Measurements from ENCODE around the gene MARVELD2. TPM values are rescaled to one million over a fixed set of nuclear protein-coding genes. Genes with fewer than 3 reads are reported as not detected.

The MARVELD2 gene
- total and polyA plus RNA-seq, 2 of the 13 experiments (the other 11 are each of a cell fraction or from before 2014, with no cell fraction given) = 11.1 to 15.4 TPM

GRCh38 chr5:69492391-69492922, 77.5 kb downstream of the MARVELD2 start, which contains the start of gene OCLN (continued):
- TF ChIP-seq KDM2A (CRISPR knock-in tag; IDR thresholded peaks at IDR 0.05; ENCODE audit: borderline replicate concordance, low read depth) = peak; percentile 64
- TF ChIP-seq, protein P1, sequence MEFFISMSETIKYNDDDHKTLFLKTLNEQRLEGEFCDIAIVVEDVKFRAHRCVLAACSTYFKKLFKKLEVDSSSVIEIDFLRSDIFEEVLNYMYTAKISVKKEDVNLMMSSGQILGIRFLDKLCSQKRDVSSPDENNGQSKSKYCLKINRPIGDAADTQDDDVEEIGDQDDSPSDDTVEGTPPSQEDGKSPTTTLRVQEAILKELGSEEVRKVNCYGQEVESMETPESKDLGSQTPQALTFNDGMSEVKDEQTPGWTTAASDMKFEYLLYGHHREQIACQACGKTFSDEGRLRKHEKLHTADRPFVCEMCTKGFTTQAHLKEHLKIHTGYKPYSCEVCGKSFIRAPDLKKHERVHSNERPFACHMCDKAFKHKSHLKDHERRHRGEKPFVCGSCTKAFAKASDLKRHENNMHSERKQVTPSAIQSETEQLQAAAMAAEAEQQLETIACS (CRISPR knock-in tag; IDR thresholded peaks at IDR 0.05) = no peak; the same call in 1 of the 2 replicates
- no peak for TF ChIP-seq E2F1 (CRISPR knock-in tag; IDR thresholded peaks at IDR 0.05)
- no peak for TF ChIP-seq NFRKB (IDR thresholded peaks at IDR 0.05)
- TF ChIP-seq DMAP1 (CRISPR knock-in tag; IDR thresholded peaks at IDR 0.05) = peak; percentile 89
- peak; percentile 91 for TF ChIP-seq RBFOX2 (IDR thresholded peaks at IDR 0.05; ENCODE audit: low read depth, low read length)
- TF ChIP-seq RAD21 (CRISPR knock-in tag; IDR thresholded peaks at IDR 0.05) = 0 out of 2 replicates have a peak, but pooled peaks have one; percentile 21
- TF ChIP-seq ZNF317 (CRISPR knock-in tag; IDR thresholded peaks at IDR 0.05) = peak; percentile 91
- TF ChIP-seq ZNF616 (CRISPR knock-in tag; IDR thresholded peaks at IDR 0.05; ENCODE audit: low read depth) = 0 out of 2 replicates have a peak, but pooled peaks have one; percentile 89
- TF ChIP-seq KAT7 (CRISPR knock-in tag; IDR thresholded peaks at IDR 0.05; ENCODE audit: borderline replicate concordance) = peak; percentile 55; the same call in 1 of the 2 replicates
- no peak for TF ChIP-seq GTF2F1 (IDR thresholded peaks at IDR 0.05; ENCODE audit: low read length)
- no peak for TF ChIP-seq NBN (conservative IDR thresholded peaks at IDR 0.05)
- no peak; the same call in 1 of the 2 replicates for TF ChIP-seq ZNF768 (CRISPR knock-in tag; IDR thresholded peaks at IDR 0.05)
- TF ChIP-seq STAT6 (CRISPR knock-in tag; IDR thresholded peaks at IDR 0.05; ENCODE audit: borderline replicate concordance) = no peak
- TF ChIP-seq, protein P2, sequence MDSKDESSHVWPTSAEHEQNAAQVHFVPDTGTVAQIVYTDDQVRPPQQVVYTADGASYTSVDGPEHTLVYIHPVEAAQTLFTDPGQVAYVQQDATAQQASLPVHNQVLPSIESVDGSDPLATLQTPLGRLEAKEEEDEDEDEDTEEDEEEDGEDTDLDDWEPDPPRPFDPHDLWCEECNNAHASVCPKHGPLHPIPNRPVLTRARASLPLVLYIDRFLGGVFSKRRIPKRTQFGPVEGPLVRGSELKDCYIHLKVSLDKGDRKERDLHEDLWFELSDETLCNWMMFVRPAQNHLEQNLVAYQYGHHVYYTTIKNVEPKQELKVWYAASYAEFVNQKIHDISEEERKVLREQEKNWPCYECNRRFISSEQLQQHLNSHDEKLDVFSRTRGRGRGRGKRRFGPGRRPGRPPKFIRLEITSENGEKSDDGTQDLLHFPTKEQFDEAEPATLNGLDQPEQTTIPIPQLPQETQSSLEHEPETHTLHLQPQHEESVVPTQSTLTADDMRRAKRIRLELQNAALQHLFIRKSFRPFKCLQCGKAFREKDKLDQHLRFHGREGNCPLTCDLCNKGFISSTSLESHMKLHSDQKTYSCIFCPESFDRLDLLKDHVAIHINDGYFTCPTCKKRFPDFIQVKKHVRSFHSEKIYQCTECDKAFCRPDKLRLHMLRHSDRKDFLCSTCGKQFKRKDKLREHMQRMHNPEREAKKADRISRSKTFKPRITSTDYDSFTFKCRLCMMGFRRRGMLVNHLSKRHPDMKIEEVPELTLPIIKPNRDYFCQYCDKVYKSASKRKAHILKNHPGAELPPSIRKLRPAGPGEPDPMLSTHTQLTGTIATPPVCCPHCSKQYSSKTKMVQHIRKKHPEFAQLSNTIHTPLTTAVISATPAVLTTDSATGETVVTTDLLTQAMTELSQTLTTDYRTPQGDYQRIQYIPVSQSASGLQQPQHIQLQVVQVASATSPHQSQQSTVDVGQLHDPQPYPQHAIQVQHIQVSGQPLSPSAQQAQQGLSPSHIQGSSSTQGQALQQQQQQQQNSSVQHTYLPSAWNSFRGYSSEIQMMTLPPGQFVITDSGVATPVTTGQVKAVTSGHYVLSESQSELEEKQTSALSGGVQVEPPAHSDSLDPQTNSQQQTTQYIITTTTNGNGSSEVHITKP (CRISPR knock-in tag; IDR thresholded peaks at IDR 0.05; ENCODE audit: low read depth) = peak; percentile 55
- peak; percentile 75 for TF ChIP-seq ZBTB38 (CRISPR knock-in tag; IDR thresholded peaks at IDR 0.05)
- peak; percentile 28; the same call in 1 of the 2 replicates for TF ChIP-seq AKAP8 (CRISPR knock-in tag; IDR thresholded peaks at IDR 0.05)
- peak; percentile 65; the same call in 1 of the 2 replicates for TF ChIP-seq ZNF761 (CRISPR knock-in tag; conservative IDR thresholded peaks at IDR 0.05)
- TF ChIP-seq SRY (CRISPR knock-in tag; IDR thresholded peaks at IDR 0.05) = peak; percentile 91
- no peak for TF ChIP-seq ZNF550 (CRISPR knock-in tag; IDR thresholded peaks at IDR 0.05; ENCODE audit: borderline replicate concordance)
- TF ChIP-seq GATAD1 (CRISPR knock-in tag; IDR thresholded peaks at IDR 0.05) = peak; percentile 72
- TF ChIP-seq ZFY (CRISPR knock-in tag; IDR thresholded peaks at IDR 0.05) = peak; percentile 67
- peak; percentile 74 for TF ChIP-seq RBM39 (IDR thresholded peaks at IDR 0.05; ENCODE audit: low read depth, low read length, poor library complexity, severe bottlenecking)
- no peak for TF ChIP-seq TRIM24 (CRISPR knock-in tag; IDR thresholded peaks at IDR 0.05)

Data from HepG2 (cell line).